Measurements from ENCODE around the gene DLEC1. TPM values are rescaled to one million over a fixed set of nuclear protein-coding genes. Genes with fewer than 3 reads are reported as not detected.

DLEC1 gene
- total and polyA plus RNA-seq, 9 of the 15 experiments (the other 6 are each of a cell fraction or from before 2014, with no cell fraction given) = 0.07 to 0.08 TPM; not detected in 7

DNA sequence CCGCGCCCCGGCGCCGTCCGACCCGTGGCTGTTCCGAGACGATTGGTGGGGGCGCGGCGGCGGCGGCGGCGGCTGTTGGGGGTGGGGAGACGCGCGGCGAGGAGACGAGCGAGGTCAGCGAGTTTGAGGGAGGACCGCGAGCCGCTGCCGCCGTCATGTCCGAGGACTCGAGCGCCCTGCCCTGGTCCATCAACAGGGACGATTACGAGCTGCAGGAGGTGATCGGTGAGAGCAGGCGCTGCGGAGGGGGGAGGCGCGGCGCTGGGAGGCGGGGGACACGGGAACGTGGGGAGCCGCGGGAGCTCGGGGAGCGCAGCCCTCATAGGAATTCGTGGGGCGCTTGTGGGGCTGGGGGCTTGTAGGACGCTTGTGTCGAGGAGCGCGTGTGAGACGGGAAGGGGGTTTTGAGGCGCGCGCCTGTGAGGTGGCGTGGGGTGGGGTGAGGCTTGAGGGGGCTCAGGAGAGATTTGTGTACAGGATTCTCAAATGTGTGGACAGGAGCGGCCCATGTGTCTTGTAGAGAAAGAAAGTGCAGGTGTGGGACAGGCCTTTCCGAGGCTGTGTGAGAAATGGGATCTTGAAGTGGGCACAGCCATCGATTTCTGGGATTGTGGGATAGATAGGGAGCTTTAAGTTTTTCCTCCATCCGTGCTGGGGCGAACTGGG lies 126.8 kb downstream of the DLEC1 start:
- Histone ChIP-seq H3K27me3 (ENCODE audit: control insufficient read depth in 2 of 2, insufficient read depth in 2 of 2, low read length in 2 of 2) (no peaks in the 10 kb centered on the region), H3K9me3 (replicated peaks; ENCODE audit: control insufficient read depth, insufficient read depth, low read depth, low read length) (no peaks in the 10 kb centered on the region), H3K9me1 (ENCODE audit: control insufficient read depth, insufficient read depth, low read length) (peaks cover 2% of the 10 kb centered on the region), H3K9ac (ENCODE audit: insufficient read depth in 1 of 2, low read depth in 2 of 2, low read length in 2 of 2) (peak overlapping the region; percentile 91 to 94), H2AFZ (ENCODE audit: low read depth, low read length) (peak overlapping the region; percentile 98), H3K4me2 (ENCODE audit: insufficient read depth, low read length) (peak overlapping the region; percentile 89), H3K4me1 (replicated peaks in 1 of 2; ENCODE audit: control insufficient read depth in 2 of 2, insufficient read depth in 2 of 2, low read length in 2 of 2) (peaks cover 22 to 35% of the 10 kb centered on the region in 2 experiments), H4K20me1 (replicated peaks; ENCODE audit: control insufficient read depth, insufficient read depth, low read length) (peaks cover 14% of the 10 kb centered on the region), H3K27ac (ENCODE audit: extremely low read depth, low read depth, low read length) (peak overlapping the region; percentile 98), H3K4me3 (peak overlapping the region; percentile 91), H3K79me2 (ENCODE audit: control insufficient read depth, insufficient read depth, low read length) (peaks cover 55% of the 10 kb centered on the region), H3K36me3 (ENCODE audit: control insufficient read depth, insufficient read depth, low read length) (peaks cover 21% of the 10 kb centered on the region)
- ChIA-PET POLR2A (interaction anchor here (0.6 to 5.4 kb wide), 22 partner anchors 8 to 575 kb away, joined by 3 to 55 read pairs (median 4); partner anchors contain the start of genes ACAA1 and MYD88), CTCF (ENCODE audit: low intra/inter-chr PET ratio) (interaction anchor here (0.7 kb wide), 1 partner anchor 982 kb away, joined by 4 read pairs; no protein-coding TSS in a partner anchor)
- intact Hi-C loops (cut with micrococcal nuclease) = loop anchor here (1.0 kb wide), 1 partner anchor 29 kb away; the partner anchor contains the start of gene ACAA1
- ATAC-seq (peak; percentile 60), DNase-seq (ENCODE audit: extremely low read depth in 1 of 4, low spot score in 3 of 4) (peak in 2 of 4 experiments; percentile 74 to 77), FAIRE-seq (no peak)
- 1% methylated on average over 38 of the region's 62 CpGs for WGBS (ENCODE audit: insufficient coverage, low coverage, missing lambda C conversion rate)
- in situ Hi-C loops (cut with MboI) = no loop called here
- BruUV-seq (replicated peaks) = no TSS peak
- TF ChIP-seq NFIC (IDR thresholded peaks at IDR 0.05) (no peak), JUN (IDR thresholded peaks at IDR 0.05; ENCODE audit: borderline replicate concordance, low read depth, low read length) (no peak), JUN (CRISPR knock-in tag; IDR thresholded peaks at IDR 0.05; ENCODE audit: borderline replicate concordance) (0 out of 2 replicates have a peak, but pooled peaks have one; percentile 7), FOXK2 (conservative IDR thresholded peaks at IDR 0.05 in 1 of 2, IDR thresholded peaks at IDR 0.05 in 1 of 2; ENCODE audit: low read depth in 2 of 2) (peak; percentile 9 to 58; a peak in 2 of 4 replicates), HDAC8 (tag; IDR thresholded peaks at IDR 0.05) (0 out of 2 replicates have a peak, but pooled peaks have one; percentile 4), BDP1 (IDR thresholded peaks at IDR 0.05; ENCODE audit: insufficient read depth, insufficient read length) (no peak), ZNF174 (CRISPR knock-in tag; IDR thresholded peaks at IDR 0.05) (no peak), ZBTB17 (CRISPR knock-in tag; IDR thresholded peaks at IDR 0.05) (no peak), ZNF212 (CRISPR knock-in tag; IDR thresholded peaks at IDR 0.05) (no peak; the same call in 1 of the 2 replicates)
- TF ChIP-seq, protein P1, sequence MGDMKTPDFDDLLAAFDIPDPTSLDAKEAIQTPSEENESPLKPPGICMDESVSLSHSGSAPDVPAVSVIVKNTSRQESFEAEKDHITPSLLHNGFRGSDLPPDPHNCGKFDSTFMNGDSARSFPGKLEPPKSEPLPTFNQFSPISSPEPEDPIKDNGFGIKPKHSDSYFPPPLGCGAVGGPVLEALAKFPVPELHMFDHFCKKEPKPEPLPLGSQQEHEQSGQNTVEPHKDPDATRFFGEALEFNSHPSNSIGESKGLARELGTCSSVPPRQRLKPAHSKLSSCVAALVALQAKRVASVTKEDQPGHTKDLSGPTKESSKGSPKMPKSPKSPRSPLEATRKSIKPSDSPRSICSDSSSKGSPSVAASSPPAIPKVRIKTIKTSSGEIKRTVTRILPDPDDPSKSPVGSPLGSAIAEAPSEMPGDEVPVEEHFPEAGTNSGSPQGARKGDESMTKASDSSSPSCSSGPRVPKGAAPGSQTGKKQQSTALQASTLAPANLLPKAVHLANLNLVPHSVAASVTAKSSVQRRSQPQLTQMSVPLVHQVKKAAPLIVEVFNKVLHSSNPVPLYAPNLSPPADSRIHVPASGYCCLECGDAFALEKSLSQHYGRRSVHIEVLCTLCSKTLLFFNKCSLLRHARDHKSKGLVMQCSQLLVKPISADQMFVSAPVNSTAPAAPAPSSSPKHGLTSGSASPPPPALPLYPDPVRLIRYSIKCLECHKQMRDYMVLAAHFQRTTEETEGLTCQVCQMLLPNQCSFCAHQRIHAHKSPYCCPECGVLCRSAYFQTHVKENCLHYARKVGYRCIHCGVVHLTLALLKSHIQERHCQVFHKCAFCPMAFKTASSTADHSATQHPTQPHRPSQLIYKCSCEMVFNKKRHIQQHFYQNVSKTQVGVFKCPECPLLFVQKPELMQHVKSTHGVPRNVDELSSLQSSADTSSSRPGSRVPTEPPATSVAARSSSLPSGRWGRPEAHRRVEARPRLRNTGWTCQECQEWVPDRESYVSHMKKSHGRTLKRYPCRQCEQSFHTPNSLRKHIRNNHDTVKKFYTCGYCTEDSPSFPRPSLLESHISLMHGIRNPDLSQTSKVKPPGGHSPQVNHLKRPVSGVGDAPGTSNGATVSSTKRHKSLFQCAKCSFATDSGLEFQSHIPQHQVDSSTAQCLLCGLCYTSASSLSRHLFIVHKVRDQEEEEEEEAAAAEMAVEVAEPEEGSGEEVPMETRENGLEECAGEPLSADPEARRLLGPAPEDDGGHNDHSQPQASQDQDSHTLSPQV (IDR thresholded peaks at IDR 0.05) = no peak
- TF ChIP-seq, protein P2, sequence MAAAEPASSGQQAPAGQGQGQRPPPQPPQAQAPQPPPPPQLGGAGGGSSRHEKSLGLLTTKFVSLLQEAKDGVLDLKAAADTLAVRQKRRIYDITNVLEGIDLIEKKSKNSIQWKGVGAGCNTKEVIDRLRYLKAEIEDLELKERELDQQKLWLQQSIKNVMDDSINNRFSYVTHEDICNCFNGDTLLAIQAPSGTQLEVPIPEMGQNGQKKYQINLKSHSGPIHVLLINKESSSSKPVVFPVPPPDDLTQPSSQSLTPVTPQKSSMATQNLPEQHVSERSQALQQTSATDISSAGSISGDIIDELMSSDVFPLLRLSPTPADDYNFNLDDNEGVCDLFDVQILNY (CRISPR knock-in tag; IDR thresholded peaks at IDR 0.05) = 0 out of 2 replicates have a peak, but pooled peaks have one; percentile 31
- TF ChIP-seq, protein P3, sequence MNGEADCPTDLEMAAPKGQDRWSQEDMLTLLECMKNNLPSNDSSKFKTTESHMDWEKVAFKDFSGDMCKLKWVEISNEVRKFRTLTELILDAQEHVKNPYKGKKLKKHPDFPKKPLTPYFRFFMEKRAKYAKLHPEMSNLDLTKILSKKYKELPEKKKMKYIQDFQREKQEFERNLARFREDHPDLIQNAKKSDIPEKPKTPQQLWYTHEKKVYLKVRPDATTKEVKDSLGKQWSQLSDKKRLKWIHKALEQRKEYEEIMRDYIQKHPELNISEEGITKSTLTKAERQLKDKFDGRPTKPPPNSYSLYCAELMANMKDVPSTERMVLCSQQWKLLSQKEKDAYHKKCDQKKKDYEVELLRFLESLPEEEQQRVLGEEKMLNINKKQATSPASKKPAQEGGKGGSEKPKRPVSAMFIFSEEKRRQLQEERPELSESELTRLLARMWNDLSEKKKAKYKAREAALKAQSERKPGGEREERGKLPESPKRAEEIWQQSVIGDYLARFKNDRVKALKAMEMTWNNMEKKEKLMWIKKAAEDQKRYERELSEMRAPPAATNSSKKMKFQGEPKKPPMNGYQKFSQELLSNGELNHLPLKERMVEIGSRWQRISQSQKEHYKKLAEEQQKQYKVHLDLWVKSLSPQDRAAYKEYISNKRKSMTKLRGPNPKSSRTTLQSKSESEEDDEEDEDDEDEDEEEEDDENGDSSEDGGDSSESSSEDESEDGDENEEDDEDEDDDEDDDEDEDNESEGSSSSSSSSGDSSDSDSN (IDR thresholded peaks at IDR 0.05; ENCODE audit: borderline replicate concordance in 1 of 2, low read depth in 2 of 2, low read length in 2 of 2) = peak in 1 of 2 experiments; percentile 64; a peak in 1 of 4 replicates
